ENCODE results near the gene PPP1R37. TPM values are rescaled to one million over a fixed set of nuclear protein-coding genes. Genes with fewer than 3 reads are reported as not detected.

PPP1R37 gene
- total and polyA plus RNA-seq, 2 of the 8 experiments (the other 6 are each of a cell fraction or from before 2014, with no cell fraction given): 14.6 to 25.7 TPM

- H2BK12ac ChIP-seq (ENCODE audit: low read depth, low read length): no peak overlapping the region
- no peak overlapping the region for H2BK5ac ChIP-seq (ENCODE audit: low read depth, low read length)
- H3K4me2 ChIP-seq (ENCODE audit: insufficient read depth in 1 of 2, low read depth in 2 of 2, low read length in 2 of 2): no peak overlapping the region
- H3K18ac ChIP-seq (ENCODE audit: extremely low read depth, low read length): no peak overlapping the region
- no peaks in the 10 kb centered on the region for H3K27me3 ChIP-seq (replicated peaks in 1 of 4; ENCODE audit: control insufficient read depth in 3 of 4, extremely low read depth in 1 of 4, insufficient read depth in 3 of 4, low read length in 3 of 4)
- DNase-seq (ENCODE audit: low read depth in 1 of 2, low spot score in 2 of 2): no peak
- peak overlapping the region; percentile 25; the same call in 1 of the 2 replicates for H4K8ac ChIP-seq (ENCODE audit: extremely low read depth, insufficient read depth, low read length)
- WGBS, 2 experiments (ENCODE audit: extremely low coverage in 1 of 2, insufficient coverage in 1 of 2, insufficient read length in 1 of 2, insufficient replicate concordance in 2 of 2, low coverage in 1 of 2, low lambda C conversion rate in 2 of 2, missing lambda C conversion rate in 1 of 2): 96% methylated on average over 37 of the region's 54 CpGs; no CpG with 5 or more reads in 1 of the 2 experiments
- H2BK120ac ChIP-seq (replicated peaks; ENCODE audit: low read depth, low read length): no peak overlapping the region
- H3K36me3 ChIP-seq (ENCODE audit: control insufficient read depth in 2 of 4, insufficient read depth in 4 of 4, low read length in 3 of 4): peaks cover 2 to 17% (median 7%) of the 10 kb centered on the region in 4 experiments; a peak in 5 of 8 replicates
- H3K9ac ChIP-seq (replicated peaks in 1 of 4; ENCODE audit: extremely low read depth in 1 of 4, low read depth in 3 of 4, low read length in 3 of 4): no peak overlapping the region
- H3K4me1 ChIP-seq (replicated peaks in 1 of 4; ENCODE audit: control insufficient read depth in 3 of 4, insufficient read depth in 4 of 4, low read length in 3 of 4): no peaks in the 10 kb centered on the region
- H2BK20ac ChIP-seq (ENCODE audit: low read length): no peak overlapping the region
- H3K79me2 ChIP-seq (ENCODE audit: control insufficient read depth in 1 of 2, insufficient read depth in 2 of 2, low read length in 2 of 2): no peaks in the 10 kb centered on the region
- peaks cover 0 to 16% of the 10 kb centered on the region in 2 experiments for H4K20me1 ChIP-seq (replicated peaks in 1 of 2; ENCODE audit: control insufficient read depth in 1 of 2, insufficient read depth in 2 of 2, low read length in 2 of 2)
- H3K23me2 ChIP-seq (ENCODE audit: low read depth, low read length): no peaks in the 10 kb centered on the region
- no peak overlapping the region for H3K4ac ChIP-seq (replicated peaks; ENCODE audit: insufficient read length, low read depth, low read length)
- no peak overlapping the region for H3K27ac ChIP-seq (ENCODE audit: low read depth, low read length)
- no peak overlapping the region for H2AK5ac ChIP-seq (ENCODE audit: low read depth, low read length)
- H3K14ac ChIP-seq (ENCODE audit: insufficient read length): no peak overlapping the region
- CTCF ChIA-PET (ENCODE audit: partially characterized antibody): interaction anchor here (0.6 to 5.6 kb wide), 9 partner anchors 9 to 193 kb away, joined by 3 to 44 read pairs (median 4); partner anchors contain the start of gene BLOC1S3
- no peak overlapping the region for H2BK15ac ChIP-seq (ENCODE audit: low read length)
- H4K5ac ChIP-seq (ENCODE audit: insufficient read length, low read depth, low read length): no peak overlapping the region
- no peaks in the 10 kb centered on the region for H3K9me3 ChIP-seq (ENCODE audit: insufficient read depth in 2 of 2, low read depth in 1 of 2, low read length in 1 of 2)
- H4K91ac ChIP-seq (replicated peaks; ENCODE audit: insufficient read length, low read length): no peak overlapping the region
- no peak overlapping the region for H3K56ac ChIP-seq (replicated peaks; ENCODE audit: insufficient read length, low read depth, low read length)
- no peak overlapping the region for H2AFZ ChIP-seq (ENCODE audit: low read length)
- no peaks in the 10 kb centered on the region; the same call in 1 of the 2 replicates for H3K79me1 ChIP-seq (ENCODE audit: low read depth, low read length)
- no peak for FAIRE-seq
- POLR2A ChIA-PET (ENCODE audit: partially characterized antibody): interaction anchor here (0.8 to 1.9 kb wide), 8 partner anchors 9 to 53 kb away, joined by 3 to 8 read pairs (median 4); partner anchors contain the start of genes NKPD1 and PPP1R37
- no peak overlapping the region for H3K23ac ChIP-seq (ENCODE audit: insufficient read length)
- no peak overlapping the region for H3K4me3 ChIP-seq (ENCODE audit: extremely low read depth in 1 of 4, insufficient read depth in 2 of 4, low read depth in 3 of 4, low read length in 4 of 4)
- TF ChIP-seq KDM1A (IDR thresholded peaks at IDR 0.05; ENCODE audit: borderline replicate concordance, low read length) (no peak), MAFK (IDR thresholded peaks at IDR 0.05; ENCODE audit: low read depth, low read length) (no peak), CEBPB (IDR thresholded peaks at IDR 0.05; ENCODE audit: low read depth, low read length) (no peak), POLR2AphosphoS5 (IDR thresholded peaks at IDR 0.05; ENCODE audit: low read depth, low read length) (no peak), GTF2F1 (IDR thresholded peaks at IDR 0.05; ENCODE audit: borderline replicate concordance, low read depth, low read length) (no peak), SIN3A (conservative IDR thresholded peaks at IDR 0.05 in 1 of 2, IDR thresholded peaks at IDR 0.05 in 1 of 2; ENCODE audit: low read depth in 1 of 2, low read length in 2 of 2) (no peak), E2F6 (IDR thresholded peaks at IDR 0.05) (no peak), KDM5A (IDR thresholded peaks at IDR 0.05; ENCODE audit: low read length) (no peak), ATF3 (IDR thresholded peaks at IDR 0.05; ENCODE audit: insufficient read depth, low read depth, low read length) (no peak)
Observed at GRCh38 chr19:45145270-45146189, 52.6 kb downstream of the PPP1R37 start.
